GM21825 (cell line): ENCODE results near the gene KRTAP5-2.
"Not testable (repeated sequence)": the region's sequence is repeated elsewhere in the genome, so short reads cannot be mapped to it uniquely, and the experiment has no call there.

Experiments used
- ATAC-seq: cut with Tn5 transposase; IDR thresholded peaks from one replicate; pipeline ENCODE4 v1.9.1; 2021; ENCODE audit warnings: mild to moderate bottlenecking, moderate library complexity; ENCODE audit not compliant: unreplicated experiment

KRTAP5-2 gene, protein sequence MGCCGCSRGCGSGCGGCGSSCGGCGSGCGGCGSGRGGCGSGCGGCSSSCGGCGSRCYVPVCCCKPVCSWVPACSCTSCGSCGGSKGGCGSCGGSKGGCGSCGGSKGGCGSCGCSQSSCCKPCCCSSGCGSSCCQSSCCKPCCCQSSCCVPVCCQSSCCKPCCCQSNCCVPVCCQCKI

DNA sequence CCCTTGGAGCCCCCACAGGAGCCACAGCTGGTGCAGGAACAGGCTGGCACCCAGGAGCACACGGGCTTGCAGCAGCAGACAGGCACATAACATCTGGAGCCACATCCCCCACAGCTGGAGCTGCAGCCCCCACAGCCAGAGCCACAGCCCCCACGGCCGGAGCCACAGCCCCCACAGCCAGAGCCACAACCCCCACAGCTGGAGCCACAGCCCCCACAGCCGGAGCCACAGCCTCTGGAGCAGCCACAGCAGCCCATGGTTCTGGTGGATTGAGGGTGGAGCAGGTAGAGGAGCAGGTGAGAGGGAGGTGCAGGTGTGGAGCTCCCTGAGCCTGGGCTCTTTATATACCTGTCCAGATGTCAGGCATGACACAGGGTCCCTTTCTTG, at the start of gene KRTAP5-2:
Gene KRTAP5-2, minus strand, starts transcription at position 301 of the 387 bp plus-strand sequence. Its CDS starts 44 bp downstream, at position 257.
- no peak for ATAC-seq

DNA sequence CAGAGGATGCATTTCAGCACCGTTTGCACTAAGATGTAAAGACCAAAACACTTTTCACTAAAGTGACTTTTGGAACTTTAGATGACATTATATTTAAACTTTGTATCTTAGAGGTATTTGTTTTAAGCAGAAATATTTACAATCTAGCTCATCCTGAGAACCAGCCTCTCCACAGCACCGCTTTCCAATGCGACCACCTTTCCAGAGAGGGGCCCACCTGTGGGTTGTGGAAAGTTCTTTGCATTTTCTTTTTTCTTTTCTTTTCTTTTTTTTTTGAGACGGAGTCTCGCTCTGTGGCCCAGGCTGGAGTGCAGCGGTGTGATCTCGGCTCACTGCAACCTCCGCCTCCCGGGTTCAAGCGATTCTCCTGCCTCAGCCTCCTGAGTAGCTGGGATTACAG, 48.4 kb upstream of the KRTAP5-2 start:
- ATAC-seq = not testable (repeated sequence)

DNA sequence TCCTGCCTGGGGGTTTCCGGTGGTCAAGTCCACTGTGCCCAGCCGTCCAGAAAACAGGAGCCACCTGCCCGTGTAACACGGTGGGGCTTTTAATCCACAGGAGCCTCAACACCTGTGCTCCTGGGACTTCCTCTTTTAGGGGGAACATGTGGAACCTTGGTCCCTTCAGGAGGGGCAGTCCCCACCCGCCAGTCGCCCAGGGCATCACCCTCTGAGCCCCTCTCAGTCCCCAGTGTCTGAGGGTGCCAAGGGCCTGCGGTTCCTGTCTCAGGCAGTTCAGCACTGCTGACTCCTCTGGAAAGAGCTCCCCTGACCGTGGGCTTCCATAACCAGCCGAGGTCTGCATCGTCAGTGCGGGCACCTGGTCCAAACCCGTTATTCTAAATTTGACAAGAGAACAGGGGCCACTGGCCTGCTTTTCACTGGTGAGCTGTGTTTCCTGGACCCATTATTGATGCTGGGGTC, 47.3 kb upstream of the KRTAP5-2 start:
- no peak for ATAC-seq

DNA sequence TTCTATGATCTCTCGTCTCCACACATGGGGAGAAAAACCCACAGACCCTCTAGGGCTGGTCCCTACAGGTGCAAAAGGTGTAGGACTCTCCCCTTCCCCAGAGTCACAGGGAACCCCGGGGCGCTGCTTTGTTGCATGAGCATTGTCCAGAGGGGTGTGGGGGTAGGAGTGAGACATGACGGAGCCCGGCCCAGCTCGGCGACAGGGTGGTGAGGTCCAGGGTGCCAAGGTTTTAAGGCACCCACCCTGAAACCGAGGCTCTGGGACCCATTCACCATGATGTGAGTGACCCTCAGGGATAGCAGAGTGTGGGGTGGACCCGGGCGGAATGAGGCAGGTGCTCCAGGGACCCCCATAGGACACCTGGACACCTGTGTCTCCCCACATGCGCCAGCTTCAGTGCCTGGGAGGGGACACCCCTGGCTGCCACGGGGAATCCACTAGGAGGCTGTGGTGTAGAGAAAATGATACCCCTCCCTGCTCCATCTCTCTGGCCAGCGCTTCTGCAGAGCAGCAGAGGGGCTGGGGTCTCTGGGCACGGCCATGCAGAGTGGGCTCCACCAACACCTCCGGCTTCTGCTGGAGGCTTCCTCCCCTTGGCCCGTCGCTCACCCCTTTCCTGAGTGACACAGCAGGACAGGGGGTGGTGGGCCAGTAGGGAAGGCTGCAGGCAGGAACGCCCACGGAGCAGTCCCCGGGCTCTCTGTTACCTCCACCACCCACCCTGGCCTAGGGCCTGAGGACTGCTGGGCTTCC, 46.7 kb upstream of the KRTAP5-2 start:
- ATAC-seq = no peak

DNA sequence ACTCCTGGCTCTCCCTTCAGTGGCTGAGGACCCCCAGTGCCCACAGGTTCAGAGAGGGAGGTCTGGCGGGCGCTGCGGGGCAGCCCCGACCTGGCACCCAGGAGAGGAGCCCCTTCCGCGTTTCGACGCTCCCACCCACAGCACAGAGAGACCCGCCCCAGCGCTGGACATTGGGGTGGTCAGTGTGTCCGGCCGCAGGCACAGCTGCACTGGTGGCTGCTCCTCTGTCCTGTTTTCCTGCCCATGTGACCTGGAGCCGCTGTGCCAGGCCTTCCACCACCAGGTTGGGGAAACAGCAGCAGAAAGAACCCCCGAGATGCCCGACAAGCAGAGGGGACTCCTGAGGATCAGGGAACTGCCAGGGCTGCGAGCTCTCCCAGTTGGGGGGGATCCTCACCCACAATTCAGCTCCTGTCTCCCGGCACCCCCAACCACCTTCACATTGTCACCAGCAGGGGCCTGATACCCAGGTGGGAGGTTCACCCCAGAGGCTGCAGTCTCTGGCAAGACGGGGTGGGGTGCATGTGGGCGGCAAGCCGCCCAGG, 45.1 kb upstream of the KRTAP5-2 start:
- ATAC-seq = no peak

DNA sequence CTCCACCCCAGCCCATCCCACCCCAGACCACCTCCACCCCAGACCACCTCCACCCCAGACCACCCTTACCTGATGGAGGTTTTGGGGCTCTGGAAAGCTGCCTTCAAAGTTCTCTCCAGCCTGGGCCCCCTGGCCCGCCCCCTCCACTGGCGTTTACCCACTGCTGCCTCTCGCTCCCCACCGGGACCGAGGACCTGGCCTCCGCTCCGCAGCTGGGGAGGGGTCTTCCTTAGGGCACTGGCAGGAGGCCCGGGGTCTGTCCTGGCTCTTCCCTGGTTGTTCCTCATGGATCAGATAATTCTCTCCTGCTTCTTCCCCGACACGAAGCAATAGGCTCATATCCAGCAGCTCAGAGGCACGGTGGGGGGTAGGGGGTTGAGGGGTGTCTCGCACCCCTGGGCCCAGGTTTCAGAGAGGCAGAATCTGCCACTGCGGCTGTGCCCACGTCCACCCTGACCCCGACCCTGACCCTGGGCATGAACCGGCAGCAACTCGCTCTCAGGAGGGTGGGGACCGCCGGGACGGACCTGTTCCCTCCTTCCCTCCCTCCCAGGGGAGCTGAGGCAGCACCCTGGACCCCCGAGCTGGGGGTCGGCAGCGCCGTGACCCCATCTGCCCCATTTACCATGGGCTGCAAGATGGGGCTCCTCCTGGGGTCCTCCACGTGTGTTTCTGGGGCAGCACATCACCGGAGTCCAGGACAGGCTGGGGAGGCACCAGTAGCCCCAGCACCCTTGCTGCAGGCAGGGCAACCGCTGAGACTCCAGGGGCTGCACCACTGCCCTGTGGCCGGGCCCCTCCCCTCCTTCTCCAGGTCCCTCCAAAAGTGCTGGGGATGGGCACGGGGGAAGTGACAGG, 44.4 kb upstream of the KRTAP5-2 start:
- no peak for ATAC-seq

DNA sequence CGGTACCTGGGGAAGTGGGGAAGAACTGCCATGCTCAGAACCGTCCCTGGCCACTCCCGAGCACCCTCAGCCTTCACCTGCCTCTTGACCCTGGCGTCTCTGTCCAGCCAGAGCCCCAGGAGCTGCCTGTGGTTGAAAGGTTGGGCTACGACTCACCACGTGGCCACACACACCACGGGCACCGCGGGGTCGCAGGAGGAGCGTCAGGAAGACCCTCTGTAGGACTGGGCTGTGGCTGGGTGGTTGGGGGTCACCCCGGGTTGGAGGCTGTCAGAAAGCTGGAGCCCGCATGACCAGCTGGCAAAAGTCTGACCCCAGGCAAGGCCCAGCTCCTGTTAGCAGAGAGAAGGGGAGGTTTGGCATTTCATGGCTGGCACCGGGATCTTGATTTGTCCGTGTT, 43.0 kb upstream of the KRTAP5-2 start:
- ATAC-seq = no peak

DNA sequence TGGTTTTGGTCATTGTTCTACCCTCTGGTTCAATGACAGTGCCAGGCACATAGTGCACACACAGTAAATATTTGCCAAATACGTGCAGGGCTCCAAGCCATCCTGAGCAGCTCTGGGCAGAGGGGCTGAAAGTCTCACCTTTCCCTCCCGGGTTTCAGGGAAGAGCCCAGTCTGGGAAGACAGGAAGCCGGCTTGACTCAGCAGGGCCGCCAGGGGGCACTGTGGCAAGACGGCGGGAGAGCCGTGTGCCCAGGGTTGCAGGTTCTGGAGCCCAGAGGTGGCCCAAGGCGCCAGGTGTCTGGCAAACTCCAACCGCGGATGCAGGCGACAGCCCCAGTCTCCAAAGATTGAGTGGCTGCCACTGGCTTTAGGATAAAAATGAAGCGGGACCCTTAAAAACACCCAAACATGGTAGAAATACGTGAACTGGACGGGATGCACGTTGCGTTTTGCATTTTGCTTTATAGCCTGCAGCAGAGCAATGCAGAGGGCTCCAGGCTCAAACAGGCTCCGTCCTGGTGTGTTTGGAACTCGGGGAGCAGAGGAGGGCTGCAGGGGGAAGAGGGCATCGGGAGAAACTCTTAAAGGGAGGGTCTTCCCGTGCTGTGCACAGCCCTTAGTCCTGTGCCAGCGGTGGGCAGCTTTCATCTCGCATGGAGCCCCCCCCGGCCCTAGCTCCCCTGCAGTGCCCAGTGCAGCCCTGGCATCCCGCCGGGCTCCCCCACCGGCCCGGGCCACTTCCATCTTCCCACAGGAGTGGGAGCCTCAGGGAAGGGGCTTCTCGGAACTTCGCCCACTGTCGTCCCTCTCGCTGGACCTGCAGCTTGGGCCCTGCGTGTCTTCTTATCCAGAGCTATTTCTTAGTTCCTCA, 42.2 kb upstream of the KRTAP5-2 start:
- no peak for ATAC-seq

DNA sequence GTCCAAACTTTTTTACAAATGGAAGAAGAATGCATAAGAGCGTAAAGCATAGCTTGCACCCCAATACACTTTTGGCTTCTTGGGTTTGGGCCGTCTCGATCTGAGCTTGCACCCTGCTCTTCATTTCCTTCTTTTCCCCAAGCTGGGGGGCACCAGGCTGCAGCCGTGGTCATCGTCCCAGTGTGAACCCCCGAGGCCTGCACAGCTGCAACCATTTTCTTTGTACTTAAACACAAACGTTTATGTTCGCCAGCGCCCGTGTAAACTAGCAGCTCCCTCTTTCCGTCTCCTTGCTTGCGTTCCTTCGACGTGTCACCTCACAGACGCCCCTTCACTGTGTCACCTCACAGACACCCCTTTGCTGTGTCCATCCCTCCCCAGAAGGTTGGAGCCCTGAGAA, 41.6 kb upstream of the KRTAP5-2 start:
- ATAC-seq = no peak

DNA sequence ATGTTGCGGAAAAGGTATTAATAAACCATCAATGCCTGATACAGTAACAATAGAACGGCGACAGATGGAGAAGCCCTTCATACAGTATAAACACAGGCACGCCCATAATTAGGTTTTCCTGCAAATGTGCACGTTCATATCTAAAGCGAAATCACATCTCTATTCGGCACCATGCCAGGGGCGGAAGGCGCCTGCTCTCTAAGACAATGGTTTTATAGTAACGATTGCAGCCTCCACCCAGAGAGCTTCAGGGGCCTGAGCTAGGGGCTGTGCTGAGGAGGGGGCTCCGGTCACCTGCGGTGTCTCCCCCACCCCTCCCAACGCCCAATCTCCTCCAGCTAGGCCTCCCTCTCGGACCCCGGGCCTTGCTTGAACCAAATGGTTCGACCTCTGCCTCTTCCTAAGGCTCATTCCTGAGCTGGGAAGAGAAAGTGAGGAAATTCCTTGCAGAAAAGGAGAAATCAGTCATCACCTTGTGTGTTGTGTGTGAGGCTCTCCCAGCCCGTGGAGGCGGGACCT, 41.1 kb upstream of the KRTAP5-2 start:
- ATAC-seq = no peak

DNA sequence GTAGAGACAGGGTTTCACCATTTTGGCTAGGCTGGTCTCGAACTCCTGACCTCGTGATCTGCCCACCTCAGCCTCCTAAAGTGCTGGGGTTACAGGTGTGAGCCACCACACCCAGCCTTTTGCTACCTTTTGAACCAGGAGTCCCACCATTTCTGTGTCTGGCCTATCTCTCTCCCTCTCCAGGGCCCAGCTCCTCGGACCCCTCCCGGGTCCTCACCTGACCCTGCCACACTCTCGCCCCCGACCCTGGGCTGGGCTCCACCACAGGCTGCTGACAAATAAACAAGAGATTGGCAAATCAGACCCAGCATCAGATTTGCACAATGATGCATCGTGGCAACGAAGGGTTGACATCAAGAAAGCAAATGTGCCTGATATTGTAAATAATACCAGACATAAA, 40.2 kb upstream of the KRTAP5-2 start:
- ATAC-seq = no peak

DNA sequence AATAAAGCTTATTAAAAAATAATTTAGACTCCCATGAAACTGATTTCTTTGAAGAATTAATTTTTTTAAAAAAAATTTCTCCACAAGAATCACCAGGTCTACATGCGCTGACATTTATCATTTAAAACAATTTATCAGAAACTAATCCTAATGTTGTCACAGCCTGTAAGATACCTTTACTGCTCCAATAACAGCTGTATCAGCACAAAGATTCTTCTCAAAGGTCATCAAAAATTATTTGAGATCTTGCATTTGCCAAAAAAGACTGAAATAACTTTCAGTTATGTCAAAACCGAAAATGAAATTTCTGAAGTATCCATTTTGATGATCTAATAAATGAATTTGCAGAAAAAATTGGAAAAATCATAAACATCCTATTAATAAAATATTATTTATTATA, 39.5 kb upstream of the KRTAP5-2 start:
- ATAC-seq = no peak

DNA sequence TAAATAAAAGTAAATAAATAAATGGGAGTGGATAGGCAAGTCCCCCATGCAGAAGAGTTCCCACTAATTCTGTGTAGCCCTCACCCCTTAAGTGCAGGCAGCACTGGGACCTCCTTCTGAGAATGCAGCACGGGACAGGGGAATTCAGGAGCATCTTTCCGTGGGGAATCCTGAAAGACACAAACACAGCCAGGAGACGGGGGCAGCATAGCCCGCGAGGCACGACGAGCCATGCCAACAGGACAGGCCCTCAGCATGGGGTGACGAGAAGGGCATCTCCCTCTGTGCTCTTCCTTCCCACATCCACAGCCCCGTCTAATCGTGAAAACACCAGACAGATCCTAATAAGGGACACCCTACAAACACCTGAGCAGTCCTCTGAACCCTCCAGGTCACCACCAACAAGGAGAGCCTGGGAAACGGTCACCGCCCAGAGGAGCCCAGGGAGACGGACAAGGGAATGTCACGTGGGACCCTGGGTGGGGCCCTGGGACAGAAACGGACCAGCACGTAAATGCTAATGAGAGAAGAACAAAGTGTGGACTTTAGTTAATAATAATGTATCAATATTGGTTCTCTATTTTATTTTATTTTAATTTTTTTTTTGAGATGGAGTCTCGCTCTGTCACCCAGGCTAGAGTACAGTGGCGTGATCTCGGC, 38.3 kb upstream of the KRTAP5-2 start:
- ATAC-seq = no peak

DNA sequence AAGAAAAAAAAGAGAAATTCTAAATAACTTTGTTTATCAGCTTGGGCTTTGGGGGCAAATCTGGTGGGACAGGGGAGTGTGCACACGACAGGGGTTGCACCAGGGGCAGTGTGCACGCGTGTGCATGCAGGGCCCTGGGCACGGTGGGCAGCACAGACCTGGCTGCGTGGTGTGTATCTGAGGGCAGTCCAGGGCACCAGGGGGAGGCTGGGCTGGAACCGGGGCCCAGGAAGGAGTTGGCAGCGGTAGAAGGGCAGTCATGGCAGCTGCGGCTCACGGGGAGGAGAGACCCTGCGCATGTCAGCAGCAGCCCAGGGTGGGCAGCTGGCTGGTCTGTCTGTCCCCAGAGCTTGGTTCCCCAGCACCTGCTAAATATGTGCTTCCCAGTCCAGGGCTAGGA, 35.8 kb upstream of the KRTAP5-2 start:
- ATAC-seq = no peak

DNA sequence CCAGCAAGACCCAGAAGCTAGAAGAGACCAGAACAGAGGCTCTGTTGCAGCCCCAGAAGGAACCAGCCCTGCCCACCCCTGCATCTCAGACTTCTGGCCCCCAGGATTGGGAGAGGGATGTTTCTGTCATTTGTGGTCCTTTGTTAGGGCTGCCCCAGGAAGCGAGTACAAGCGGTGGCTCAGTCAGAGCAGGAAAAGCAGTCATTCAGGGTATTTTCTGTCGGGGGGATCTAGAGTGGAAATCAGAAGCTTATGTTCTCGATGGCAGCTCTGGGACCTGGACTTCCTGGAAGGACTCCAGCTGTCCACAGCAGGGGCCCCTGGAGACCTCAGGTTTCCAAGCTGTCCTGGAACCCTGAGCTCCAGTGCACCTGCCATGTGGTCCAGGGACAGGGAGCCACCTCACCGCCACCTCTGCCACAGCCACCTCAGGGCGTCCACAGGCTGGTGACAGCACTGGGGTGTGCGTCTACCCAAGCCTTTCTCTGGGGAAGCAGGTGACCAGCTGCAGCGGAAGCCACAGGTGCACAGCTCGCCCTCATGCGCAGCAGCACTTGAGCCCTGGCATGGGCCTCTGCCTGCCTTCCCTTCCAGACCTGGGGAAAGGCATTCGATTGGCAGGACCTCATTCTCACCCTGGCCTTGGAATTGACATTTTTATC, 34.1 kb upstream of the KRTAP5-2 start:
- ATAC-seq = no peak

DNA sequence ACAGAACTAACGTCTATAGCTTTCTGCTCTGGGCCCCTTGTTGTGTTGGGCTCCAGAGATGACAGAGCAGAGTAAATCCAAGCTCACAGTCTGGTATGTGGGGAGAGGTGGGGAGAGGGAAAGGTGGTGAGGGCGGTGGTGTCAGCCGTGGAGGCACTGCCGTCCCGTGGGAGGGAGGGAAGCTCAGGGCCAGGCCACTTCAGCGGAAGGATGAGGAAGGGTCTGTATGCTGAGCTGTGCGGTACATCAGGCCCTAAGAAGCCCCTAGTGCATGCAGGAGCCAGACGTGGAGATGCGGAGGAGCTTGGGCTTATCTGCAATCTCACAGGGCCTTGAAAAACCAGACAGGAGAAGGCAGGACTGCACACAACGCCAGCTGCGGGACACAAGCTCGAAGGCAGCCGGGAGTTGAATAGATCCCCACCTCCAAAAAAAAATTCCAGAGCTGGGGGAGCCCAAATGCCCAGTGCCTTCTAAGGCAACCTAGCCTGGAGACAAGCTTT, 33.0 kb upstream of the KRTAP5-2 start:
- ATAC-seq = no peak

DNA sequence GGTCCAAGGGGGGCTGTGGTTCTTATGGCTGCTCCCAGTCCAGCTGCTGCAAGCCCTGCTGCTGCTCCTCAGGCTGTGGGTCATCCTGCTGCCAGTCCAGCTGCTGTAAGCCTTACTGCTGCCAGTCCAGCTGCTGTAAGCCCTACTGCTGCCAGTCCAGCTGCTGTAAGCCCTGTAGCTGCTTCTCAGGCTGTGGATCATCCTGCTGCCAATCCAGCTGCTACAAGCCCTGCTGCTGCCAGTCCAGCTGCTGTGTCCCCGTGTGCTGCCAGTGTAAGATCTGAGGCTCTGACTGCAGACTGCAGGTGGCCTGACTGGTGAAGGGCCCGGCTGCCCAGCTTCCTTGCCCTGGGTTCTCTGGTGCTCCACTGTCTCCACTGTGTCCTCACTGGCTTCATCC, 32.2 kb upstream of the KRTAP5-2 start:
- ATAC-seq = no peak

DNA sequence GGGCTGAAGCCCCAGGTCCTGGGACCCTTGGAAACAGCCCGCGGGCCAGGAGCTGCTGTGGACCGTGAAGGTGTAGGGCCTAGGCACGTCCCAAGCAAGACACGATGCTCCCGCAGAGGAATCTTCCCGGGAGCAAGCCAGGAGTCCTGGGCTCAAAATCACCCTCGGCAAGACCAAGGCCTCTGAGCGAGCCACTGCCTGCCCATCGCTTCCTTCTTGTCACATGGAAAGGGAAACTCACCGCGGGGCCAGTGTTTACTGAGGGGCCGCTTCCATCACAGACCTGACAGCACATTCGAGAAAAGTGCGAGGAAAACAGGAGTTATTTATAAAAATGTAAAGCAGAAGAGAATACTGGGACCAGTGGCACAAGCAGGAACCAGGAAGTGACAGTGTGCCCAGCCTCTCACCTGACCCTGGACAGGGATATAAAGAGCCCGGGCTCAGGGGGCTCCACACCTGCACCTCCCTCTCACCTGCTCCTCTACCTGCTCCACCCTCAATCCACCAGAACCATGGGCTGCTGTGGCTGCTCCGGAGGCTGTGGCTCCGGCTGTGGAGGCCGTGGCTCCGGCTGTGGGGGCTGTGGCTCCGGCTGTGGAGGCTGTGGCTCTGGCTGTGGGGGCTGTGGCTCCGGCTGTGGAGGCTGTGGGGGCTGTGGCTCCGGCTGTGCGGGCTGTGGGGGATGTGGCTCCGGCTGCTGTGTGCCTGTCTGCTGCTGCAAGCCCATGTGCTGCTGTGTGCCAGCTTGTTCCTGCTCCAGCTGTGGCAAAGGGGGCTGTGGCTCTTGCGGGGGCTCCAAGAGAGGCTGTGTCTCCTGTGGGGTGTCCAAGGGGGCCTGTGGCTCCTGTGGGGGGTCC, 31.5 kb upstream of the KRTAP5-2 start, which contains the start of gene KRTAP5-5:
Gene KRTAP5-5, plus strand, starts transcription at position 450 of the 860 bp plus-strand sequence. Its CDS starts 66 bp downstream, at position 516.
- ATAC-seq = no peak
